Ascending aorta (tissue), 2 donors: ENCODE measurements around the gene SARM1. TPM values are rescaled to one million over a fixed set of nuclear protein-coding genes. Genes with fewer than 3 reads are reported as not detected.

Experiments
- DNase-seq, 2 donors: peaks; one replicate each; pipeline ENCODE4 v3.0.0-alpha.2; 2019; ENCODE audit warnings: low spot score in 2 of 2
- H3K27ac ChIP-seq, 2 donors: fragments of 200-600 bp; sonication (generic); one replicate each; pipeline ENCODE4 v1.5.1; 2016 to 2017; ENCODE audit warnings: mild to moderate bottlenecking in 1 of 2
- H3K27me3 ChIP-seq: fragments of 200-600 bp; sonication (generic); one replicate; pipeline ENCODE4 v1.5.1; 2017
- H3K36me3 ChIP-seq, 2 donors: fragments of 200-600 bp; sonication (generic); one replicate each; pipeline ENCODE4 v1.5.1; 2016
- H3K4me1 ChIP-seq, 2 donors: fragments of 200-600 bp; sonication (generic); one replicate each; pipeline ENCODE4 v1.5.1; 2016 to 2017; ENCODE audit warnings: mild to moderate bottlenecking in 1 of 2
- H3K4me3 ChIP-seq, 2 donors: fragments of 200-600 bp; sonication (generic); one replicate each; pipeline ENCODE4 v1.5.1; 2016 to 2017; ENCODE audit warnings: mild to moderate bottlenecking in 1 of 2
- H3K9me3 ChIP-seq, 2 donors: fragments of 200-600 bp; sonication (generic); one replicate each; pipeline ENCODE4 v1.5.1; 2016
- CTCF ChIP-seq, 3 experiments: fragments of 200-600 bp in 2 of 3; fragments of 450-650 bp in 1 of 3; sonication (generic) in 2 of 3; IDR thresholded peaks; one replicate each; pipeline ENCODE4 v1.5.1; 2016 to 2019; ENCODE audit warnings: antibody characterized with exemption in 3 of 3, mild to moderate bottlenecking in 1 of 3, moderate library complexity in 1 of 3
- intact Hi-C: fragments of 100-400 bp; cut with DNase I; formaldehyde crosslinking; loops from one replicate; pipeline ENCODE4 v1.15.1; 2023
- total RNA-seq: library from RNA; depleted of rRNA; stranded (reverse); fragments of >200 nt; gene quantifications from one replicate; pipeline ENCODE4 v1.1.0, GENCODE V29; 2016

Gene SARM1
- total RNA-seq, 1 donor from 2014 or later = 121 TPM

GRCh38 chr17:28364665-28365363 lies 6.7 kb upstream of the SARM1 start, which contains the start of gene SEBOX:
Gene SEBOX, minus strand, starts transcription at chr17:28365199. Its CDS starts 48 bp downstream, at chr17:28365151.
- H3K27me3 ChIP-seq = no peaks in the 10 kb centered on the region
- peaks cover 40 to 49% of the 10 kb centered on the region in 2 donors for H3K36me3 ChIP-seq
- no peak within 1 kb of the TSS for H3K27ac ChIP-seq
- H3K4me3 ChIP-seq = no peak within 1 kb of the TSS
- no peak for TF ChIP-seq CTCF (IDR thresholded peaks at IDR 0.05)
- intact Hi-C loops = no loop called here
- no peaks in the 10 kb centered on the region for H3K4me1 ChIP-seq
- H3K9me3 ChIP-seq = no peaks in the 10 kb centered on the region
- DNase-seq = no peak

- H3K36me3 ChIP-seq = peaks cover 33 to 42% of the 10 kb centered on the region in 2 donors
- H3K4me1 ChIP-seq = no peaks in the 10 kb centered on the region
- H3K4me3 ChIP-seq = no peak overlapping the region
- H3K9me3 ChIP-seq = no peaks in the 10 kb centered on the region
- no peak for DNase-seq
- no peaks in the 10 kb centered on the region for H3K27me3 ChIP-seq
- H3K27ac ChIP-seq = no peak overlapping the region
- no peak for TF ChIP-seq CTCF (IDR thresholded peaks at IDR 0.05)
- intact Hi-C loops = no loop called here
These were observed 6.0 kb upstream of the SARM1 start for GRCh38 chr17:28365487-28365886.

GRCh38 chr17:28366605-28367004 lies 4.9 kb upstream of the SARM1 start:
- peaks cover 0 to under 1% of the 10 kb centered on the region in 2 donors for H3K4me1 ChIP-seq
- no peaks in the 10 kb centered on the region for H3K9me3 ChIP-seq
- no peak overlapping the region for H3K4me3 ChIP-seq
- intact Hi-C loops = no loop called here
- no peak for DNase-seq
- no peak overlapping the region for H3K27ac ChIP-seq
- H3K36me3 ChIP-seq = peaks cover 22 to 31% of the 10 kb centered on the region in 2 donors
- no peaks in the 10 kb centered on the region for H3K27me3 ChIP-seq
- TF ChIP-seq CTCF (IDR thresholded peaks at IDR 0.05) = no peak

- intact Hi-C loops = no loop called here
- peaks cover 11 to 19% of the 10 kb centered on the region in 2 donors for H3K36me3 ChIP-seq
These were observed 3.7 kb upstream of the SARM1 start for GRCh38 chr17:28367641-28368305.

GRCh38 chr17:28368306-28368831 lies 3.1 kb upstream of the SARM1 start:
- Histone ChIP-seq H3K4me1 (peaks cover 12% of the 10 kb centered on the region in 2 donors), H3K27me3 (no peaks in the 10 kb centered on the region), H3K27ac (no peak overlapping the region), H3K4me3 (no peak overlapping the region), H3K9me3 (no peaks in the 10 kb centered on the region), H3K36me3 (peaks cover 5 to 13% of the 10 kb centered on the region in 2 donors)
- no peak for DNase-seq
- intact Hi-C loops = no loop called here
- no peak for TF ChIP-seq CTCF (IDR thresholded peaks at IDR 0.05)

More at GRCh38 chr17:28367641-28368305, 3.7 kb upstream of the SARM1 start:
- no peak for TF ChIP-seq CTCF (IDR thresholded peaks at IDR 0.05)
- DNase-seq = no peak
- Histone ChIP-seq H3K4me3 (no peak overlapping the region), H3K27me3 (no peaks in the 10 kb centered on the region), H3K9me3 (no peaks in the 10 kb centered on the region), H3K27ac (no peak overlapping the region), H3K4me1 (peaks cover 7 to 8% of the 10 kb centered on the region in 2 donors)
